T-helper 2 cell treated with Interferon-gamma antibody and Interleukin-4, amounts not matched to agents 5 μg/mL and 100 μg/mL, for 36 hours (primary cell): ENCODE measurements around the gene CHERP.

Experiments used
- DNase-seq: peaks from one replicate; pipeline ENCODE4 v3.0.0; 2021; ENCODE audit warnings: low spot score
- H3K27ac Mint-ChIP-seq: one replicate; pipeline ENCODE4 v1.8.0; 2021; ENCODE audit warnings: mild to moderate bottlenecking, mixed read lengths
- H3K27me3 Mint-ChIP-seq: one replicate; pipeline ENCODE4 v1.8.0; 2021; ENCODE audit warnings: low read depth, mixed read lengths
- H3K36me3 Mint-ChIP-seq: one replicate; pipeline ENCODE4 v1.8.0; 2021; ENCODE audit warnings: low read depth, mixed read lengths
- H3K4me1 Mint-ChIP-seq: one replicate; pipeline ENCODE4 v1.8.0; 2021; ENCODE audit warnings: low read depth, mixed read lengths
- H3K4me3 Mint-ChIP-seq: one replicate; pipeline ENCODE4 v1.8.0; 2022; ENCODE audit warnings: mild to moderate bottlenecking, moderate library complexity, mixed read lengths
- H3K9me3 Mint-ChIP-seq: one replicate; pipeline ENCODE4 v1.8.0; 2021; ENCODE audit warnings: mixed read lengths

CHERP gene

DNA sequence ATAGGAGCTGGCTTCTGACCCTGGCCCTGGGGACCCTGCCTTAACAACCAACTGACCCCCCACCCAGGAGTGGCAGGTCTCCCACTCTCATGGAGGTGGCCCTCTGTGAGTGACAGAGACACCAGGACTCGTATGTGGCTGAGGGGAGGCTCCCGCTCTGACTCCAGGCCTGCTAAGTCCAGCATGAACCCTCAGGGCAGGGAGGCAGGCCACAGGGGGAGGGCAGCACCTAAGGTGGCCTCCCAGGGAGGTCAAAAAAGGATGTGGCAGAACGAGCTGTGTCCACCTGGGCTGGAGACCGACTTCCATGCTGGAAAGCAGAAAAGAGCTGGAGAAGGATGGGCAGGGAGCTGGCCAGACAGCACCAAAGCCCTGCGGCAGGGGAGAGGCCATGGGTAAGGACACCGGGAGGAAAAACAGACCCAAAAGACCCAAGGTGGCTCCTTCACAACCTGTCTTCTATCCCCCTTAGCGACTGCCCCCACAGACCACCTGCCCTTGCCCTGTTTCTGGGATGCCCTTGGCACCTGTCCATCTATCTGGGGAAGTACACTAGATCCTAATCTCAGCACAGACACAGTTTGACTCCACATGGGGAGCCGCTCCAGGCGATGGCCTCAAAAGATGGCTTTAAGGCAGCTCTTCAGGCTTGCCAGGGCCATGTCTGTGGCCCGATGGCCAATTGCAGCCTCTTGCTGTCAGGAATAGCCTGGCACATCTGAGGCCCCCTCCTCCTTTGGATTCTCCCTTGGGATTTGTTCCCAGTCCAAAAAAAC lies 40.4 kb upstream of the CHERP start:
- Mint-ChIP-seq H3K4me3 (no peak overlapping the region), H3K27me3 (no peaks in the 10 kb centered on the region), H3K36me3 (peaks cover 14% of the 10 kb centered on the region), H3K27ac (peak overlapping the region; percentile 88), H3K4me1 (peaks cover 49% of the 10 kb centered on the region), H3K9me3 (no peaks in the 10 kb centered on the region)
- no peak for DNase-seq

DNA sequence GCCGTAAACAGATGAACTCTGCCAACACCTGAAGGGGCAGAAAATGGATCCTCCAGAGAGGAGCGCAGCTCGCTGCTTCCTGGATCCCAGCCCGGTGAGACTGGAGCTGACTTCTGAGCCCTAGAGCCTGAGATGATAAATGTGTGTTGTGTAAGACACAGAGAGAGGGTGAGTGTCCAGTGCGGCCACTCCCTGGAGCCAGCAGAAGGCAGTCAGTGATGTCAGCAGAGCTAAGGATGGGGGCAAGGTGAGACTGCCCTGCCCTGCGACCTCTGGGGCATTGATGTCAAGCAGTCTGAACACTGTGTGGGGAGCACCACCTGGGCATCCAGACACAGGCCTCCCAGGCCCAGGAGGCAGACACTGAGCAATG lies 39.7 kb upstream of the CHERP start:
- H3K4me3 Mint-ChIP-seq: no peak overlapping the region
- DNase-seq: no peak
- peaks cover 16% of the 10 kb centered on the region for H3K36me3 Mint-ChIP-seq
- peak overlapping the region; percentile 77 for H3K27ac Mint-ChIP-seq
- peaks cover 44% of the 10 kb centered on the region for H3K4me1 Mint-ChIP-seq
- no peaks in the 10 kb centered on the region for H3K27me3 Mint-ChIP-seq
- no peaks in the 10 kb centered on the region for H3K9me3 Mint-ChIP-seq

DNA sequence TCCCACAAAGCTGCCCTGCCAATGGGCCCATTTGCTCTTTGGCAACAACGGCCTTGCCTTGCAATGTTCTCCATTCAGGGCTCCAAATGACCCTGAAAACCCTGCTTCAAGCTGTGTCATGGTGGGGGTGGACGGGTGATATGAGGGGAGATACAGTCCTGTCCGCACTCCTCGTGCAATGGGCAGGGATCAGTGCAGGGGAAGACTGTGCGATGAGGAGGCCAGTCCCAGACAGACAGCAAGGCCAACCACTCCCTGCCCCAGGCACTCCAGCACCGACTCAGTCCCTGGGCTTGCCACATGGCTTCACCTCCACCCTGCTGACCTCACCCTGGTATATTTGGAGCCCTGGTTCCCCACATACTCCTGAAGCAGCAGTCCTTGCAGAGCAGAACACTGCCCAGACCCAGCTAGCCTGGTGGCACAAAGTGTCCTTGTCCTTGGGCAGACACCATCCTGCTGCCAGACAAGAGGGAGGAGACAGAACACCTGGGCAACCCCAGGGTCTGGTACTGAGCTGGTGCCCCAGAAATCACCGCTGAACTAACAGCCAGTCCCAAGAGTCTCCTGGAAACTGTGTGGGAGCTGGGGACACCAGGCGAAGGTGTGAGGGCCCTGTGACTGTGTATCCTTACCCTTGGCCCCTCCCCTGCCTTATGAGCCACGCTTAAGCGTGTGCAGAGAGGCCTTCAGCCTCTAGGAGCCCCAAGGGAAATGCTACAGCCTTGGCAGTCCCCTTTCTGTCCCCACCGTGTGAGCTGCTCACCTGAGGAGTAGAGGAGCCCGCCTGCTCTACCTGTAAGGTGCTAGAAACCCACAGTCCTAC lies 39.1 kb upstream of the CHERP start:
- no peak overlapping the region for H3K4me3 Mint-ChIP-seq
- H3K27ac Mint-ChIP-seq: peak overlapping the region; percentile 77
- H3K36me3 Mint-ChIP-seq: peaks cover 18% of the 10 kb centered on the region
- DNase-seq: no peak
- H3K27me3 Mint-ChIP-seq: no peaks in the 10 kb centered on the region
- no peaks in the 10 kb centered on the region for H3K9me3 Mint-ChIP-seq
- H3K4me1 Mint-ChIP-seq: peaks cover 39% of the 10 kb centered on the region

DNA sequence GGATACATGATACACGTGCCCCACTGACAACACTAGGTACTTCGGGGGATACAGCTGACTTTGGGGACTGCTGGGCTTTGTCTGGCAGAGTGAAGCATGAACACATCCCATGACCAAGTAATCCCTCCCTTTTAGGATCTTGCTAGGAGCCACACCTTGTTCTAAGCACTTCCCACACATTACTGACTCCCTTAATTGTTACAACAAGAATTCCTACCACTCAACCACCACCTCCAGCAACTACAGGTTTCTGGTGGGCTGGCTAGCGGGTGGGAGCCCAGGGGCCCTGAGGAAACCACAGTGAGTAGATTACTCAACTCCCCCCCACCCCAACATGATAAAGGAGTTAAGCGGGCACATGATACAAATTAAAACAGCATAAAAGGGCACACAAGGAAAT lies 37.1 kb upstream of the CHERP start:
- Mint-ChIP-seq H3K4me1 (peaks cover 28% of the 10 kb centered on the region), H3K27me3 (no peaks in the 10 kb centered on the region), H3K4me3 (no peak overlapping the region), H3K9me3 (no peaks in the 10 kb centered on the region), H3K36me3 (peaks cover 29% of the 10 kb centered on the region), H3K27ac (peak overlapping the region; percentile 16)
- no peak for DNase-seq

DNA sequence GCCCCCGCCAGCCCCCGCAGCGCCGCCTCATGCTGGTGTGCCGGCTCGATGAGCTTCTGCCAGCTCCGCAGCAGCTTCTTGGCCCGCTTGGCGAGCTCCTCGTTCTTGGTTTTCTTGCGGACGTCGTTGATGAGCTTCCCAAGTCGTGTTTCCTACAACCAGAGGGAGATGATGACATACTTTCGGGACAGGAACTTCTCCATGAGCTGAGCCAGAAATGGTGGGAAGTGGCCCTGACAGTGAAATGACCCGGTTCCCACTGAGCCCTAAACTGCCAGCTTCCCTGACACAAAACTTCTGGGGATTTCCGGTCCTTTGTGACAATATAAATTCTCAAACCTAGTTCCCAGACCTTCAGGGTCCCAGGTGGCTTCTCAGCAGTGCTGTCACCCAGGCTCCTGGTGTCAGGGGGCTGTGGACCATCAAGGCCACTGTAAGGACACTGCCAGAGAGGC lies 35.3 kb upstream of the CHERP start:
- Mint-ChIP-seq H3K27ac (no peak overlapping the region), H3K36me3 (peaks cover 41% of the 10 kb centered on the region), H3K27me3 (no peaks in the 10 kb centered on the region), H3K4me3 (no peak overlapping the region), H3K4me1 (peaks cover 29% of the 10 kb centered on the region), H3K9me3 (no peaks in the 10 kb centered on the region)
- DNase-seq: no peak

DNA sequence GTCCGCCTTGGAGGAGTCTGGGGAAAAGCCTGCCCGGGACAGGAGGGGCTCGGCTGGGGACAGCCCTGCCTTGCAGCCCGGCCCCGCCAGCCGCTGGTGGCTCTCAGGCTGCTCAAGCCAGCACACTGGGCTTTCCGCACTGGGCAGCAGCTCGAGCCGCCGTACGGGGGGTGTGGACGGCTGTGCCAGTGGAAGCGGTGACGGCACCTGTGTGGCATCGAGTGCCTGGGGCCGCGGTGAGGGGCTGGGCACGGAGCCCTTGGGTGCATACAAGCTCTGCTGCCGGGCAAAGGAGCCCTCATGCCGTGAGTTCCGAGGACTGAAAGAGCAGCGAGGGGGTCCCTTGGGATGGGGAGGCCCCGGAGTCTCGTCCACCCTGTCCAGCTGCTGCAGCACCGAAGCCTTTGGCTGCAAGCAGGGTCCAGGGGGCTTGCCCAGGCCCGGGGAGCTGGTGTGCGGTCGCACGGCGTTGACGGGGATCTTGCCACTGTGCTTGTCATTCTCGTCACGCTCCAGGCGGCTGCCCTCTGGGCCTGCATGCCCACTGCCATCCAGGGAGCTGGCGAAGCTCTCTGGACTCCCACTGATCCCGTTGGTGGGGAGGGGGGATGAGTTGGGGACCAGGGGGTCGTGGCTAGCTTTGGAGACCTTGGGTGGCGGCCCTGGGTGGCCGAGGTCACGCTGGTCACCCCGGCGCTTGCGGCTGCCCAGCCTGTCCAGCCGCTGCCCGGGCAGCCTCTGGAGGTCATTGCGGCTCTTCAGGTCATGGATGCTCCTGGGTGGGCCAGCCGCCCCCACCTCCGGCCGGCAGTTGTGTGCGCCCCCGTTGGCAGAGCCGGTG lies 34.7 kb upstream of the CHERP start:
- no peak for DNase-seq

DNA sequence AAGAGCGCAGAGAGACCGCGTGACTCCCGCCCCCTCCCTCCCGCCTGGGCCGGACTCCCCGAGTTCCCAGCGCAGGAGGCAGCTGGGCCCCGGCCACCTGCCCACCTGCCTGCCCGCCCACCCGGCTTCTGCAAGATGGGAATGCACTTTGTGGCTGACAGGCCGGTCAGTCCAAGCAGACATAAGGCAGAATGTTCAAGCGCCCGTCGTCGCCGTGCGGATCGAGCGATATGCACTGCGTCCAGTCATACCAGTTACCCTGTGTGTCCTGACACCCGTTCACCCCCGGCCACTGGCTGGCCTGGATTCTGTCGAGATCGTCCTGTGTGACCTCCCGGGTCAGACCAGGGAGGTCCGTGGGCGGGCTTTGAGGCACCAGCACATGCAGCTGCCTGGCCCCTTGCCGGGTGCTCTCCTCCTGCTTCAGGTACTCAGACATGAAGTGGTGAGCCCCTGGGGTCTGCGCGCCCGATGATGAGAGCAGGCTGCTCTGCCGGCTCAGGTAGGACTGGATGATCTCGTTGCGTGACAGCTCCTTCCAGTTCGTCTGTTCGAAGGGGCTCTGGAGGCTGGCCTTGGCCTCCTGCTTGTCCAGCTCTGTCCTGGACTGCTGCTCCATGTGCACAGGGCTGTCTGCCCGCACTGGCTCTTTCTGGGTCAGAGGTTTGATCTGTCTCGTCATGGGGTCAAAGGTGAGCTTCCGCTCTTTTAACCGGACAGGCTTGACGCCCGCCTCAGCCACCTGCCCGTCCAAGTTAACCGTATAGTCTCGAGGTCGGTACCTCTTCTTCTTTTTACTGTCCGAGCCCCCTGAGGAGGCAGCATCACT lies 33.8 kb upstream of the CHERP start:
- Mint-ChIP-seq H3K27me3 (no peaks in the 10 kb centered on the region), H3K4me3 (no peak overlapping the region), H3K27ac (no peak overlapping the region), H3K4me1 (peaks cover 33% of the 10 kb centered on the region), H3K36me3 (peaks cover 48% of the 10 kb centered on the region), H3K9me3 (no peaks in the 10 kb centered on the region)
- no peak for DNase-seq

More for the DNA sequence above, 34.7 kb upstream of the CHERP start:
- Mint-ChIP-seq H3K9me3 (no peaks in the 10 kb centered on the region), H3K27ac (no peak overlapping the region), H3K36me3 (peaks cover 44% of the 10 kb centered on the region), H3K27me3 (no peaks in the 10 kb centered on the region), H3K4me1 (peaks cover 32% of the 10 kb centered on the region), H3K4me3 (no peak overlapping the region)

DNA sequence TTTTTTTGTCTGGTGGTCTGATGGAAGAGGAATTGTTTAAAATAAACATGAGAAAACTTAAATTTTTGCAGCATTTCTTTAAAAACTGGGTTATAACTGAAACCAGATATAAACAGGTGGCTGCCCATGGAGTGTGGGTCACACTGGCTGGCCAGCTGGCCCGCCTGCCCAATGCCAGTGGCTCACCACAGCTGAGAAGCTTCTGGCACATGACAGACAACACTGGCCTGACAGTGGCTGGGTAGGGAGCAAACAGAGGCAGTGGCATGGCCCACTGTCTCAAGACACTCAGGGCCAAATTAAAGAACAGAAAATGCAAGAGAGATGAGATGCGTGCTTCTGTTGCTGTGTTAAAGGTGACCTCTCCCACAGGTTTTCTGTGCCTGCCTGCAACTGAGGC lies 33.0 kb upstream of the CHERP start:
- Mint-ChIP-seq H3K9me3 (no peaks in the 10 kb centered on the region), H3K4me3 (no peak overlapping the region), H3K4me1 (peaks cover 36% of the 10 kb centered on the region), H3K27me3 (no peaks in the 10 kb centered on the region), H3K36me3 (peaks cover 50% of the 10 kb centered on the region), H3K27ac (no peak overlapping the region)
- no peak for DNase-seq

DNA sequence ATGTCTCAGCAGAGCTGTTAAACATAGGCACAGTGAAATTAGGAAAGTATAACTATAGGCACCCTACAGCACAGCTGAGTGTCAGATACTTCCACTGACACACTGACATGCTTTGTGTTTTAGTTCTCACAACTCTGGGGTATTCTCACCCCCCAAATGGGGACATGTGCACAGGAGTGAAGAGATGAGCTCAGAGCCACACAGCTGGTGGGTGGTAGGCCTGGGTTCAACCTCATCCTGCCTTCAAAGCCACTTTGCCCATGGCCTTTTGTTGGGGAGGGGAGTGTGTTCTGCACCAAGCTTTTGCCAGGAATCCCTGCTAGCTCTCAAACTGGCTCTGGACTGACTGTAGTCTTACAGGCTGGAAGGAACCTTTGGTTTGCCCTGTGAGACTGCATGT lies 31.7 kb upstream of the CHERP start:
- Mint-ChIP-seq H3K27me3 (no peaks in the 10 kb centered on the region), H3K4me3 (peak overlapping the region; percentile 94), H3K9me3 (no peaks in the 10 kb centered on the region), H3K36me3 (peaks cover 55% of the 10 kb centered on the region), H3K27ac (no peak overlapping the region), H3K4me1 (peaks cover 39% of the 10 kb centered on the region)
- DNase-seq: no peak

DNA sequence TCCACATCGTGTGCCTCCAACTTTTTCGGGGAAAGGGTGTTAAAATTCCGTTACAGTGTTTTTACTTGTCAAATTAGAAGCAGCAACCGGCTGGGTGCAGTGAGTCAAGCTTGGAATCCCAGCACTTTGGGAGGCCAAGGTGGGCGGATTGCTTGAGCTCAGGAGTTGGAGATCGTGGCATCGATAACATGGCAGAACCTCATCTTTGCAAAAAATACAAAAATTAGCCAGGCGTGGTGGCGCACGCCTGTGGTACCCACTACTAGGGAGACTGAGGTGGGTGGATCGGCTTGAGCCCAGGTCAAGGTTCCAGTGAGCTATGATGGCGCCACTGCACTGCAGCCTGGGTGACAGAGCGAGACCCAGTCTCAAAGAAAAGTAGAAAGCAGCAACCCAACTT lies 31.1 kb upstream of the CHERP start:
- peaks cover 39% of the 10 kb centered on the region for H3K4me1 Mint-ChIP-seq

DNA sequence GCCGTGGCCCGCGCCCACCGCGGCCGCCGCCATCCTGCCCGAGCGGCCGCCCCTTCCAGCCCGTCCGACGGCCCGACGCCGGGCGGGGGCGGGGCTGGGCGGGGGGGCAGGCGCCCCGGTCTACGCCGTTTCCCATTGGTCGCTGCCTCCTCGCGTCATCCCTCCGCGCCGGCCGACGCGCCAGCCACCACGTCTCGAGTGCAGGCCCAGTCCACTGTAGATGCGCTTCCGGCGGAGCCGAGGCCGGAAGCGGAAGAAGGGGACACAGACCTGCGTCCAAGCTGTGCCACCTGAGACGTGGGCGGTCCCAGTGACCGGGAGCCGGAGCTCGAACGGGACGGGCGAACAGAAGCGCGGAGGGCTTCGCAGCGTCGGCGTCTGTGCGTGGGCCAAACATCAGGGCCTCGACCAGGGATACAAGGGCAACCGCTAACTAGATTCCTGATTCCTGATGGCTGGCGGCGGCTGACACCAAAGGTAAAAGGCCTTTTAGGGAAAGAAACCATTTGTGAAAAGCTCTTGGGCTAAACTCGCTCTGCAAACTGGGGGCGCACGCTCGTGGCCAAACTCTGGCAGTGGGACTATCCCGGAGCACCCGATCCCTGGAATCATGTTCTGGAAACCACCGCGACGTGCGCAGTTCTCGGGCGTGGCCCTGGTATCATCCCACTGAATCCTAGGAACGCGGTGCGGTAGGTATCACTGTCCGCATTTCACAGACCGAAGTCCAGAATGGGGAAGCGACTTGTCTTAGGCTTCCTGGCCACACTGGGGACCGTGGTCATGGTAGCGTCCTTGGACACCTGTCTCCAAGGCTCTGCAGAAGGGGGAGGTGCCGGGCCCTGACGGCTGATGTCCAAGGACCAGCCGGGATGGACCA lies 30.3 kb upstream of the CHERP start, which contains the start of gene SLC35E1:
Gene SLC35E1 (minus strand): TSS at position 84 of the 880 bp plus-strand sequence. CDS start 51 bp downstream, at position 33.
- no peaks in the 10 kb centered on the region for H3K27me3 Mint-ChIP-seq
- peaks cover 63% of the 10 kb centered on the region for H3K36me3 Mint-ChIP-seq
- no peaks in the 10 kb centered on the region for H3K9me3 Mint-ChIP-seq
- peak; percentile 95 for DNase-seq
- peaks cover 43% of the 10 kb centered on the region for H3K4me1 Mint-ChIP-seq
- H3K4me3 Mint-ChIP-seq: peak within 1 kb of the TSS; percentile 94
- H3K27ac Mint-ChIP-seq: peak within 1 kb of the TSS; percentile 96

More for the DNA sequence above, 31.1 kb upstream of the CHERP start:
- H3K27ac Mint-ChIP-seq: peak overlapping the region; percentile 96
- peak overlapping the region; percentile 94 for H3K4me3 Mint-ChIP-seq
- no peaks in the 10 kb centered on the region for H3K9me3 Mint-ChIP-seq
- no peaks in the 10 kb centered on the region for H3K27me3 Mint-ChIP-seq
- peaks cover 58% of the 10 kb centered on the region for H3K36me3 Mint-ChIP-seq
- DNase-seq: no peak

DNA sequence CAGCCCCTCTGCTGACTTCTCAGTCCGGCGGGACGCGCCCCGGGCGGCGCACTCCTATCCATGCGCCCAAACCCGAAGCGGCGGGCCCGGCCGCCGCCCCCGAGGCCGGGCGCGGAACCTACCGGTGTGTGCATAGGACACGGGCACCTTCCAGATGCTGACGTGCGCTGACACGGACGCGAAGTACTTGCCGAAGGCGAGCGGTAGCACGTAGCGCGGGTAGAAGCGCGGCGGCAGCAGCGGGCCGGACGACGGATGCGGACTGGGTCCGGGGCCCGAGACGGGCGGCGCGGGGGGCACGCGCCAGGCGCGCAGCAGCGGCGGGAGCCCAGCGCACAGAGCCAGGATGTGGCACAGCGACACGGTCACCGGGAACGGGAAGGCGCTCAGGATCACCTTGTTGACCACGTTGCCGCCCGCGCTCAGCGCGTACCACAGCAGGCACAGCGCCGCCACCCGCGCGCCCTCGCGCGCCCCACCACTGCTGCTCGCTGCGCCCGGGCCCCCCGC lies 29.6 kb upstream of the CHERP start:
- H3K36me3 Mint-ChIP-seq: peaks cover 65% of the 10 kb centered on the region
- H3K27me3 Mint-ChIP-seq: no peaks in the 10 kb centered on the region
- H3K27ac Mint-ChIP-seq: peak overlapping the region; percentile 91
- H3K4me3 Mint-ChIP-seq: peak overlapping the region; percentile 92
- peaks cover under 1% of the 10 kb centered on the region for H3K9me3 Mint-ChIP-seq
- peaks cover 44% of the 10 kb centered on the region for H3K4me1 Mint-ChIP-seq
- DNase-seq: no peak
